GM18870 (cell line): ENCODE results near the gene AFTPH.

Experiments used
- ATAC-seq: cut with Tn5 transposase; IDR thresholded peaks from one replicate; pipeline ENCODE4 v1.9.1; 2021; ENCODE audit warnings: moderate library complexity; ENCODE audit not compliant: unreplicated experiment

Gene AFTPH

DNA sequence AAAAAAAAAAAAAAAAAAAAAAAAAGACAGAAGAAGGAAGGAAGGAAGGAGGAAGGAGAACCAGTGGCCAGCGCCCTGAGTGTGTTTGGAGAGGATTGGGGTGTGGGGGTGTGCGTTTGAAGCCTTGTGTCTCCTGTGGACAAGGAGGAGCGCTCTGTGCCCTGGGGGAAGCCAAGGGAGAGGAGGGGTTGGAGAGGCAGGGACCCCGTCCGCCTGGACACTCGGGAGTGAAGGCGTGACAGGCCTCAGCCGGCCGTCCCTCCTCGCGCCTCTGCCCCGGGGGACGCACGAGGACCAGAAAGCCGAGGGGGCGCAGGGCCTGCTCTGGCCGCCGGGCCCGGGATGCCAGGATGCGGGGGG is 84.7 kb downstream of the AFTPH start:
- ATAC-seq = no peak

DNA sequence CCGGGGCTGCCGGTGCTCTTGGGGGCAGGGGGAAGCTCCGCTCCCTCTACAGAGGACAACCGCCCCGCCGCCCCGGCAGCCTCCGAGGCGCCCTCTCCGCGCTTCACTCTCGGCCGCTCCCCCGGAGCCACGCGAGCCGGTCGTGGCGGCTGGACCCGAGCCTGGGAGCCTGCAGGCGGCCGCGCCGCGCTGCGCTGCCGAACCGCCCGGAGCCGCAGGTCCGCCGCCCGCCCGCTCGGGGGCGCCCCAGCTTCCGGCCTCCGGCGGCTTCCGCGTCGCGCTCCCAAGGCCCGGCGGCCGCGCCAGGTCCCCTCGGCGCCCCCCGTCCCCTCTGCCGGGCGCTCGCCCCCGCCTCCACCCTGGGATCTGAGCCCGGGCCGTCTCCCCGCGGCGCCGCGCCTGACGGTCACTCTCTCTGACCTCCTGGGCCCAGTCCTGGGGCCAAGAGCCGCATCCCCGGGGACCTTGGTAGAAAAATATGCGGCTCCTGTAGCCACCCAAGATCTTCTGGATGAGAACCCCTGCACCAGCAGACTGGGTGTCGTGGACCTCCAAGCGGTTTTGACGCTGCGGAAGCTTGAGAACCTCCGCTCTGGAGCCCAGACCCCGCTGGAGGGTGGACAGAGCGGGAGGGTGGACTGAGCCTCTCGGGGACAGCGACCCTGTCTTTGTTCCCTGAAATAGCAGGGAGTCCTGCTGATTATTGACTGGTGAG is 85.3 kb downstream of the AFTPH start:
- ATAC-seq = no peak

DNA sequence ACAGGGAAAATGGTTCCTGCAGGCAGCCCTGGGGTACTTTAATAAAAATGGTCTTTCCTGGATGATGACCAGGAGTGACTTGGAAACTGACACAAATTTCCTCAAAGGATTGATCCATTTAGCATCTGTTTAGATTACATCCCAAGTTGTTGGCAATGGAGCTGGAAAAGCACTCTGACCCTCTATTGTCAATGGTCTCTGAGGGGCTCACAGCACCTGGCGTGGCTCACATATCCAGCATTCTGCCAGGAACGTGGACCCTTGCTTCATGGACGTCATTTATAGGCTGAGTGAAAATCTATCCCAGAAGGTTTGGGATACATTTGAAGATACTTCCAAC is 85.8 kb downstream of the AFTPH start:
- no peak for ATAC-seq

DNA sequence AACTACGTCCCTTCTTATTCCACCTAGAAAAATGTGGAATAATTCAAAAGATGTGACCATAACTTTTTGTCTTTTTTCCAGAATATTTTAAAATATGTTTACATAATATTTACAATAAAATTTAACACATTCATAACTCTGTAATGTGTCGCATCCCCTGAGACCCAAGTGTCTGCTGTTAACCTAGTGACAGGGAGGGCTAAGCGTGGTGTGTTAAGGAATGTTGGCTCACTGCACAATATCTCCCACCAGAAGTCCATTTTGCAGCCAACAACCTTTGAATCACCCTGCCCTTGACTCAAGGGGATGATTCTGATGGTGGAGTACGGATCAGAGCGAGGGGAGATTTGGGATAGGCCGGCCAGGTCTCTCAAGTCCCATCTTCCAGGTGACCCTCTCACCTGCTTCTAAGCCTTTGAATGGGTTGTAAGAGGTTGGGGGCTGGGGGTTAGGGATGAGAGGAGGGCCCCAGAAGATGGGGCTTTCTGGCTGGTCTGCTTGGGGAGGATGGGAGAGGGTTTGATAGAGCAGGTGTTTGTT is 86.3 kb downstream of the AFTPH start:
- ATAC-seq = no peak

DNA sequence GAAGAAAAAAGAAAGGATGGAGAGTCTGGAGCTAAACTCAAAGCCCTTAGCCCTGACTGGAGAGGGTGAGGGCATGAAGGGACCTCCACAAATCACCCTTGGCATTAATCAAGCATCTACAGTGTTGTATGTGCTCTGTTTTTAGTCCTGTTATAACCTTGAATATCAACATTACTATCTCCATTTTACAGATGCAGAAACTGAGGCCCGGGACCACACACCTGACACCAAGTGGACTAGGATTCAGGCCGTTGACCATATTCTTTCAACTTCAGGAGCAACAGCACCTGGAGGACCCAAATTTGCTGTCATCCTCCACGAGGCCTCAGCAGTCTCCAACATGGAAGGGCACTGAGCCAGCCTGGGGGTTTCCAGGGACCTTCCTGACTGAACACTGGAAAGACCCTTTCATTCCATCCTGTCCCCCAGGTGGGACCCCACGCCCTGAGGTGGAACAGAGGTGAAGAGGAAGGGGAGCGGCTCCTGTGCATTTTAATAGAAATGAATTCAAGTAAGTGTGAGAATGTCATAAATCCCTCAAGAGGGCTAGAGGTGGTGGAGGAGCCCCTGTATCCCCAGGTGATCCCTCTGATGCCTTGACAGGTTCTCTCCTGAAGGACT is 88.6 kb downstream of the AFTPH start:
- no peak for ATAC-seq

DNA sequence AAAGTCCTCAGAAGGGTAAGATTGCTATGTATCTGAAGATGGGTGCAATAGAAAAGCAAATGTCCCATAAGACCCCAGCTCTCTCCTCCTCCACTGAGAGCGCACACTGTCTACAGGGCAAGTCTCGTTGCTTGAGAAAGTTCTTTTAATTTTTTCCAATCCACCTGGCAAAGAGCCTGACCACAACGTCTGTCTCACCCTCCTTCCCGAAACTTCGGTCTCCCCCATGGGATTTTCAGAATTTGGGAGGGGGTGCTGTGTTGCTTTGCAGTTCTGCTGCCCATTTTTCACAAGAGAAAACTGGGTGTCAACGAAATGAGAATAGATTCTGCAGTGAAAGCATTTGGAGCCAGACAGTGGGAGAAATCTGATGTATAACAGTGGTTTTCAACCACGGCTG is 89.1 kb downstream of the AFTPH start:
- ATAC-seq = no peak

DNA sequence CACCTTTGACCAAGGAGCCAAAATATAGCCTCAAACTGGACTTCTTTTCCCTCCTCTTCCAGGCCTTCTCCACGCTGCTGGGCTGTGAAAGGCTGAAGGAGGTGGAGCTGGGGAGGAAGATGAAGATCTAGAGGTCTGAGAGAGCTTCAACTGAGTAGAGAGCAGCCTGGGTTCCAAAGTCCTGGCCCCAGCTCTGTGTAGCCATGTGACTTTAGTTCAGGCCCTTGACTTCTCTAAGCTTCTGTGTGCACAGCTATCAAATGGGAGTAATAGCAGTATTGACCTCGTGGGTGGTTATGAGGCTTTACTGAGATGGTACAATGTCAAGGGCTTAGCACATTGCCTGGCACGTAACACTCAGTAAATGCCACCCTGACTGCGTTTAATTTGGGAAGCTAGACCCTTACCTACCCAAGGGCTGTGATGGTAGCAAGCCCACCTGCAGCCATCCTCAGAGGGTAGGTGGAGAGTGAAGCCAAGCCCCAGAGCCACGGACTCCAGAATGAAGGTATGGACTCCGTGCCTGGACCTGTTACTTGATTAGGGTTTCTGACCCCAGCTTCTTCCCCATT is 91.2 kb downstream of the AFTPH start:
- no peak for ATAC-seq

DNA sequence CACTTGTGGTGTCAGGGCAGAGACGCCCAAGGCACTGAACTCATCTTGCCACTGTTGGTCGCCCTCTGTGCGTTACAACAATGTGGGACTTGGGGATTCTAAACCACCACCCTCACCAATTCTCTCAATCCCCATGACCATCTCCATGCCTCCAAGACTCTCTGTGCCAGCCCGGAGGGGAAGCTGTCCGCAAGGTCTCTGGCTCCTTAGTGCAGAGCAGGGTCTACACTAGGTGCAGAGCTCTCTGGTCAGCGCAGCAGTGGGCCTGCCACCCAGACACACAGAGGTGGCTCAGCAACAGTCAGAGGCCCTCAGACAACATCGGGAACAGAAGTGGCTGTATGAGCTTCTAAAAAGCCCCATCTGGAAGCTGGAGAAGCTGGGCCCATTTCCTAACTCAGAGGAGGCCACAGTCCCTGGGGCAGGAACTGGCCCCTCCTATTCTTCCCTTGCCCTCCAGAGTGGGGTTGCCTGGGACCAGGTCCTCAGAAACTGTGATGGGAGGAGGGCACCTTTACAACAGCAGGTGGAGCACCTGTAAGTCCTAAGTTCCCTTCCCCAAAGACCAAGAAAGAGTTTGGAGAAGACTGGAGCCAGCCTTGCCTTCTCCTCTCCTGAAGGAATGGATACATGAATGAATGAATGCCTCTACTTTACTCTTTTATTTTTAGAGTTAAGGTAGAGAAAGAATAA is 91.9 kb downstream of the AFTPH start:
- ATAC-seq = no peak

DNA sequence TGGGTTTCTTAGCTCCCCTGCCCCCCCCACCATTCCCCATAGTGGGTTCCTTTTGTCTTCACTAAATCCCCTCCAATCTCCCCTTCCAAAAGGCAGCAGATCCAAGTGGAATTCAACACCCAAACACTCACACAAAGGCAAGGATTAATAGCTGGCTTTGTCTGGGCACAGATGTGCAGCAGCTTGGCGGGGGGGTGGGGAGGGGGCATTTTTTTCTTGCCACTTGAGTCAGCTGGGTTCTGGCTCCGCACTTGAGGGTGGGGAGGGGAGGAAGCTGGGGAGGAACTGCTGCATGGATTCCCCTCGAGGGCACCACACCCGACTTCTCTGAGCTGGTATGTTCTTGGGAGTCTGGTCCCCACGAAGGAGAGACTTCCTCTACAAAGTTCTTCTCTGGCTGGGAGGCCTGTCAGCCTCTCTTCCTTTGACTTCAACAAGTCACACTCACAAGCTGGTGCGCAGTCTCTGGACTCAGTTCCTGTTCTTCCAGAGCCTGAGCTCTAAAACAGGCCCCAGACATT is 93.6 kb downstream of the AFTPH start:
- no peak for ATAC-seq

DNA sequence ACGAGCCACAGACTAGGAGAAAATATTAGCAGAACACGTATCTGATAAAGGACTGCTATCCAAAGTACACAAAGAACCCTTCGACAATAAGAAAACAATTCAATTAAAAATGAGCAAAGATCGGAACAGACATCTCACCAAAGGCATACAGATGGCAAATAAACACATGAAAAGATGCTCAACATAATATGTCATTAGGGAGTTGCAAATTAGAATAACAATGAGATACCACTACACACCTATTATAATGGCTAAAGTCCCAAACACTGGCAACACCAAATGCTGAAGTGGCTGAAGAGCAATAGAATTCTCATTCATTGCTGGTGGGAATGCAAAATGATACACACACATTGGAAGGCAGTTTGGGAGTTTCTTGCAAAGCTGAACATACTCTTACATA is 96.5 kb downstream of the AFTPH start:
- ATAC-seq = no peak

DNA sequence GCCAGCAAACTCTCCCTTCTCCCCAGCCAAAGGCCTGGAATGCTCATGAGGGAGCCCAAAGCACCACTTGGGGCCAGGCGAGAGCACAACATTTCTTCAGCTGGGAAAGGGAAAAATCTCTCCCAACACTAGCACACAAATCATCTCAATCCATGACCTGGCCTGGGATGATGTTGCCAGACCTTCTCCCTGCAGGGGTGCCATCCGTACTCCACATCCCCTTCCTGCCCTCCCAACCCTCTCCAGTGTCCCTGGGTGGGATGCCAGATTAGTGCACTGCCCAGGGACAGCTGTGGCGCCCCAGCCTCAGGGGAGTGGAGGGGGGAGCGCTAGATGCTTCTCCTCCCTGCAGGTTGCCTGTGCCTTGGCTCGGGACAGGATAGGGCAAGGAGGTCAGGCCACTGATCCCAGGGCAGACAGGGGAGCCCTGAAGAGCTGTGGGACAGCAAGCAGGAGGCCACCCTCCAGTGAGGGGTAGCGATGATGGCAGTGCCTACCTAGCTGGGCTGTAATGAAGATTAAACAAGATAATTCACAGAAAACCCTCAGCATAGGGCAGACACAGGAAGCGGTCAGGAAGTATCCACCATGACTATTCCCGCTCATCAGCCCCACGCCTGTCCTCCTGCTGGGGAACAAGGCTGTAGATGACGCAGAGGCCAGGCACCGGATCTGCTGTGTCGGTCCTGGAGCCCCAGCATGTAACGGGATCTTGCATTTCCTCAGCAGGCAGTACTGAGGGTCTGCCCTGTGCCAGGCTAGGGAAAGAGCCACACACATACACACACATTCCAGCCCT is 98.5 kb downstream of the AFTPH start:
- ATAC-seq = no peak

DNA sequence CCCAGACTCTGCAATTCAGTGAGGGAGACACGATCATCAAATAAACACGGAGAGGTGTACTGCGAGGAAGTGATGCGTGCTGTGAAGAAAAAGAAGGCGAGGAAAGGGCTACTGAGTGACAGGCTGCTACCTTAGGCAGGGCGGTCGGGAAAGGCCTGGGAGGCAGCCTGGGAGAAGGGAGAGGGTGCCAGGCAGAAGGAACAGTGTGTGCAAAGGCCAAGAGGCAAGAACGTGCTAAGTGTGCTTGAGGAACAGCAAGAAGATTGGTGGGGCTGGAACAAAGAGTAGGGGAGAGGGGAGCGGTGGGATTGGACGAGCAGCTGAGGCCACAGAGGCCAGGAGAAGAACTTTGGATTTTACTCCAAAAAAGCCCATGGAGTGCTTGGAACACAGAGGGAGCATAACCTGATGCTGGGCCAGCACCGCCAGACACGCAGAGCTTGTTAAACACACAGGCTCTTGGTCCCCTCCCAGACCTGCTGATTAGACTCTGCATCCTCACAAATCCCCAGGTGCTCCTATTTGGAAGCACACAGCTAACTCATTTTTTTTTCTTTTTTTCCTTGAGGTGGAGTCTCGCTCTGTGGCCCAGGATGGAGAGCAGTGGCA is 99.2 kb downstream of the AFTPH start:
- no peak for ATAC-seq

DNA sequence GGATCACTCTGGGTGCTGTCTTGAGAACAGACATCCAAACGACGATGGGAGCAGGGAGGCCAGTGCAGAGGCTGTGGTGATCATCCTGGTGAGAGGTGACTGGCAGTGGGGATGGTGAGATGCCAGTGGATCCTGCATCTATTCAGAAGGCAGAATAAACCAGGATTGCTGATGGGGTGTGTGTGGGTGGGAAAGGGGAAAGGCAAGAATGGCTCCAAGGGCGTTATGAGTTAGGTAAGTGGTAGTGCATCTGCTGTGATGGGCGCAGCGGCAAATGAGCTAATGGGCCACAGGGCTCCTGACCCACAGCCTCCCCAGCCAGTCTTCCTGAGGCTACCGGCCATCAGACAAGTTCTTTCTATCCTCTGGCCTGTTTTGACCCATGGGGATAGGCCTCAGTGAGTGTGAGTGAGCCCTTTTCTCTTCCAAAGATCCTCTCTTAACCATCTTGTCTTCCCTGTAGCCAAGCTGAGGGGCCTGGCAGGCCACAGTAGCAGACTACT is 100.0 kb downstream of the AFTPH start:
- ATAC-seq = no peak

DNA sequence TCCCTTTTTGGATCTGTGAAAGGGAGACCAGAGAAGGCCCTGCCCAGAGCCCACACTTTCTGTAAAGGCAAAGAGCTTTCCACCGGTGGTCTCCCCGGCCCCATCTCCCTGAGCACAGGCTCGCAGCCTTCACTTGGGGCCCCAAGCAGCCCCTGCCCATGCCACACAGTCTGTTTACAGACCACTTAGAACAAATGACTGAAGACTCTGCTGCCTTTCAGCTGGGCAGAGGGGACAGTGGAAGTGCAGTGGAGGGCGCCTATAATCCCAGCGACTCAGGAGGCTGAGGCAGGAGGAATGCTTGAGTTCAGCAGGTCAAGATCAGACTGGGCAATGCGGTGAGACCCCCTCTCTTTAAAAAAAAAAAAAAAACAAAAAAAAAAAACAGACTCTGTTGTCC is 100.7 kb downstream of the AFTPH start:
- ATAC-seq = no peak

DNA sequence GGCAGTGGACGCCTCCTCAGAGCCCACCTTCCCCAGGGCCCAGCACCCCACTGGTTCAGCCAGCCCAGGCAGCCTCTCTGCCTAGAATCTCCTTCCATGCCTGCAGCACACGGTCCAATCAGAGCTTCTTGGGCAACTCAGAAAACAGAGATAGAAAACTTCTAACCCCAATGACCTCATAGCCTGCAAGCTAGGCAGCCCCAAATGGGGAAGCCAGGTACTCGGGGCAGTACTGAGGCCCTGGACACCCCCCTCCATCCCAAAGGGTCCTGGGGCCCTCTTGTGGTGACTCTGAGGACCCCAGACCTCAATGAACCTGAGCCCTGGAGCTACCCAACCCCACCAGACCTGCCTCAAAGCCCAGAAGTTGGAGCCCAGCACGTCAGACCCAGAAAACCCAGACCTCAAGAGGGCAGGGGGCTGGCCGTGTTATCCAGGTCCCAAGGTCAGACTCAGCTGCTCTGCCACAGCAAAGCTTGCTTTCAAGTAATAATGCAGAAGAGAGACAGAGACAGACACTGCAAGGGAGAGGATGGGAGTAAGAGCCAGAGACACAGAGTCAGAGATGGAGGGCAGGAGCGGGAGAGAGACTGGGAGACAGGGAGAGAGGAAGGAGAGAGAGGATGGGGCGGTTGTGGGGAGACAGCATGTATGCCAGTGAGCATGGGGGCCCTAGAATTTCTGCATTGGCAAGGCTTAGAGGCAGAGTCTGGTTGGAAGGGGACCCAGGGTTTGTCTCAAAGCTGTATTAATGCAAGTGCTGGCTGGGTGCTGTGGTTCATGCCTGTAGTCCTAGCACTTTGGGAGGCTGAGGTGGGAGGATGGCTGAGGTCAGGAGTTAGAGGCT is 101.4 kb downstream of the AFTPH start:
- no peak for ATAC-seq

DNA sequence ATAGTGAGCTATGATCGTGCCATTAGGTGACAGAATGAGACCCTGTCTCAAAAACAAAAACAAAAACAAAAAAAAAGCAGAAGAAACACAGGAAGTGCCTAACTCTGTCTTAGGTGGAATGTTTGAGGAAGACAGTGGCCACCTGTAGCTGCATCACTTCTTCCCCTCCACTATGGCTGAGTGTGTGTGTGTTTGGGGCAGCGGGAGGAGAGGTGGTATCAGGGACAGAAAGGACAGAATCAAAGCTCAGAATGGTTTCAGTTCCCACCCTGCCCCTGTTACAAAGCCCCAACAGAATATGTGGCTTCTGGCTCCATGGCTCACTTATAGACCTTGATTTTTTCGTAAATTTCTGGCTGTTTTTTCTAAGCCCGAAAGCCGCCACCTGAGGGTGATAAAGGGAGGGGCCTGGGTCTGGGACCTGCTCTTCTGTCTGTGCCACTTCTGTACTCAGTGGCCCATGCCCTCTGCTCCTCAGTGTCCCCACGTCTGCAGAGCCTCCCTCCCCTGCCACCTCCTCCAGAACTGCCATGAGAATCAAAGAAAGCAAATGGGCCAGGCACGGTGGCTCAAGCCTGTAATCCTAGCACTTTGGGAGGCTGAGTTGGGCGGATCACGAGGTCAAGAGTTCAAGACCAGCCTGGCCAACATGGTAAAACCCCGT is 102.2 kb downstream of the AFTPH start:
- no peak for ATAC-seq

DNA sequence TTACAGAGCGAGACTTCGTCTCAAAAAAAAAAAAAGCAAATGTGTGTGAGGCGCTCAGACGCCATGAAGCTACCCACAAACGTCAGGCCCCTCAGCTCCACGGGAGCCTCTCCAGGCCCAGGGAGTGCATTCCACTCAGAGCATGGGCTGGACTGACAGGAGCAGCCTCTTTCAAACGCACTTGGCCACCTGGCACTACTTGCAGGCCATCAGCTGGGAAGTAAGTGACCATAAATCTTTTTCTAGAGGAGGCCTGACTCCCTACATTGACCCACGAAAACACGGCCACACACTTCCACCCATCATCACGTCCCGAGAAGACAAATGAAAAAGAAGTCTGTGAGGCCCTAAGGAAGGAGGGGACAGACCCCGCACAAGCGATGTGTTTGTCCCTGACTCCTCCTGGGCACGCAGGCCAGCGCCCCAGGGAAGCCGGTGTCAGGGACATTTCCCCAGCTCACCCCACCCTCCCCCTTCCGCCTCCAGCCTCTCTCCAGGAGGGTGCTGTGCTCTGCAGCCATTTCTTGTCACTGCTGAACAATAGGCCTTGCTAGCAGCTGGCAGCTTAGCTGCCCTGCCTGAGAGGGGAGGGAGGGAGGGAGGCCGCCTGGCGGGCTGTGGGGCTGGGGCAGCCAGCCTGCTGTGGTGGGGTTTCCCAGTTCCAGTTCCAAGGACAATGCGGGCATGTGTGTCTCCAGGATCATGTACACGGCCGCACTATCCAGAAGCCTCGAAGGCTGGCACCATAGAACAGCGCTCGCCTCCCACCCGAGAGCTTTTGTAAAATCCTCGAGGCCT is 103.0 kb downstream of the AFTPH start:
- no peak for ATAC-seq
